Measurements from ENCODE around the gene OR2Z1.
"Not testable (repeated sequence)": the region's sequence is repeated elsewhere in the genome, so short reads cannot be mapped to it uniquely, and the experiment has no call there.

The OR2Z1 gene

GRCh38 chr19:8703223-8703622 lies 18.2 kb upstream of the OR2Z1 start:
- no peak for FAIRE-seq

- not testable (repeated sequence) for FAIRE-seq
Observed at GRCh38 chr19:8705304-8705703, 16.1 kb upstream of the OR2Z1 start.

- FAIRE-seq = no peak
Observed at GRCh38 chr19:8705742-8706141, 15.7 kb upstream of the OR2Z1 start.

GRCh38 chr19:8710337-8710736 lies 11.1 kb upstream of the OR2Z1 start:
- FAIRE-seq = not testable (repeated sequence)

- no peak for FAIRE-seq
Observed at GRCh38 chr19:8722032-8722431, 598 bp downstream of the OR2Z1 start.

- no peak for FAIRE-seq
Observed at GRCh38 chr19:8724276-8724675, 2.8 kb downstream of the OR2Z1 start.

GRCh38 chr19:8731428-8732169 lies 10.2 kb downstream of the OR2Z1 start:
- no peak for FAIRE-seq

GRCh38 chr19:8738377-8738776 lies 16.9 kb downstream of the OR2Z1 start:
- no peak for FAIRE-seq

GRCh38 chr19:8739291-8740065 lies 18.0 kb downstream of the OR2Z1 start:
- not testable (repeated sequence) for FAIRE-seq

GRCh38 chr19:8767257-8767656 lies 45.8 kb downstream of the OR2Z1 start:
- FAIRE-seq = not testable (repeated sequence)

GRCh38 chr19:8769265-8769664 lies 47.8 kb downstream of the OR2Z1 start:
- FAIRE-seq = not testable (repeated sequence)

- FAIRE-seq = not testable (repeated sequence)
Observed at GRCh38 chr19:8773587-8773986, 52.2 kb downstream of the OR2Z1 start.
